HCT116 (cell line): Measurements from ENCODE around the gene ABHD10.

Source experiments
- ELF1 ChIP-seq: IDR thresholded peaks from 2 replicates; pipeline ENCODE4 v1.6.1; 2012; ENCODE audit warnings: low read depth, borderline replicate concordance
- EZH2 ChIP-seq: fragments of 200-600 bp; sonication (generic); IDR thresholded peaks from 2 replicates; pipeline ENCODE4 v1.6.1; 2017; ENCODE audit warnings: antibody characterized with exemption, mixed run types
- FOSL1 ChIP-seq: IDR thresholded peaks from 2 replicates; pipeline ENCODE4 v1.6.1; 2012; ENCODE audit warnings: low read depth
- MAX ChIP-seq: IDR thresholded peaks from 2 replicates; pipeline ENCODE4 v1.6.1; 2012
- POLR2A ChIP-seq: IDR thresholded peaks from 2 replicates; pipeline ENCODE4 v1.7.0; 2011; ENCODE audit warnings: borderline replicate concordance; ENCODE audit not compliant: insufficient read depth, insufficient read length; ENCODE audit errors: extremely low read depth
- POLR2AphosphoS5 ChIP-seq: IDR thresholded peaks from 2 replicates; pipeline ENCODE4 v1.6.1; 2011; ENCODE audit warnings: mild to moderate bottlenecking, low read depth, low read length, moderate library complexity
- SIN3A ChIP-seq: IDR thresholded peaks from 2 replicates; pipeline ENCODE4 v1.6.1; 2012; ENCODE audit warnings: low read depth
- SRF ChIP-seq: IDR thresholded peaks from 2 replicates; pipeline ENCODE4 v1.6.1; 2012; ENCODE audit warnings: low read depth
- TCF7L2 ChIP-seq: IDR thresholded peaks from 2 replicates; pipeline ENCODE4 v1.7.0; 2011; ENCODE audit warnings: borderline replicate concordance, inconsistent platforms; ENCODE audit not compliant: insufficient read depth, insufficient read length; ENCODE audit errors: extremely low read depth
- YY1 ChIP-seq: IDR thresholded peaks from 2 replicates; pipeline ENCODE4 v1.6.1; 2011; ENCODE audit warnings: low read length, low read depth, moderate library complexity, mild to moderate bottlenecking; ENCODE audit not compliant: insufficient replicate concordance; ENCODE audit errors: extremely low read depth
- ZFX ChIP-seq: fragments of 450-650 bp; IDR thresholded peaks from 2 replicates; pipeline ENCODE4 v1.6.1; 2017
- TF ChIP-seq, protein P1 (sequence below), 3 experiments: fragments of 200-600 bp in 1 of 3; sonication (generic) in 1 of 3; IDR thresholded peaks in 2 of 3; conservative IDR thresholded peaks in 1 of 3; 2 replicates each; pipeline ENCODE4 v1.5.1; 2012 to 2017; ENCODE audit warnings: low read depth in 2 of 3, low read length in 2 of 3, antibody characterized with exemption in 1 of 3, borderline replicate concordance in 1 of 3, control low read depth in 1 of 3, mild to moderate bottlenecking in 1 of 3, mixed read lengths in 1 of 3, mixed run types in 1 of 3, moderate library complexity in 1 of 3; ENCODE audit not compliant: insufficient read depth in 1 of 3
- TF ChIP-seq, protein P2 (sequence below): IDR thresholded peaks from 2 replicates; pipeline ENCODE4 v1.6.1; 2012
- TF ChIP-seq, protein P3 (sequence below): IDR thresholded peaks from 2 replicates; pipeline ENCODE4 v1.6.1; 2012; ENCODE audit warnings: low read depth

- TF ChIP-seq SIN3A, result no peak
- TF ChIP-seq, protein P1, sequence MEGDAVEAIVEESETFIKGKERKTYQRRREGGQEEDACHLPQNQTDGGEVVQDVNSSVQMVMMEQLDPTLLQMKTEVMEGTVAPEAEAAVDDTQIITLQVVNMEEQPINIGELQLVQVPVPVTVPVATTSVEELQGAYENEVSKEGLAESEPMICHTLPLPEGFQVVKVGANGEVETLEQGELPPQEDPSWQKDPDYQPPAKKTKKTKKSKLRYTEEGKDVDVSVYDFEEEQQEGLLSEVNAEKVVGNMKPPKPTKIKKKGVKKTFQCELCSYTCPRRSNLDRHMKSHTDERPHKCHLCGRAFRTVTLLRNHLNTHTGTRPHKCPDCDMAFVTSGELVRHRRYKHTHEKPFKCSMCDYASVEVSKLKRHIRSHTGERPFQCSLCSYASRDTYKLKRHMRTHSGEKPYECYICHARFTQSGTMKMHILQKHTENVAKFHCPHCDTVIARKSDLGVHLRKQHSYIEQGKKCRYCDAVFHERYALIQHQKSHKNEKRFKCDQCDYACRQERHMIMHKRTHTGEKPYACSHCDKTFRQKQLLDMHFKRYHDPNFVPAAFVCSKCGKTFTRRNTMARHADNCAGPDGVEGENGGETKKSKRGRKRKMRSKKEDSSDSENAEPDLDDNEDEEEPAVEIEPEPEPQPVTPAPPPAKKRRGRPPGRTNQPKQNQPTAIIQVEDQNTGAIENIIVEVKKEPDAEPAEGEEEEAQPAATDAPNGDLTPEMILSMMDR (IDR thresholded peaks at IDR 0.05 in 2 of 3, conservative IDR thresholded peaks at IDR 0.05 in 1 of 3; ENCODE audit: borderline replicate concordance in 1 of 3, insufficient read depth in 1 of 3, low read depth in 2 of 3, low read length in 2 of 3), result no peak
- no peak for TF ChIP-seq ELF1
- no peak for TF ChIP-seq EZH2
- TF ChIP-seq, protein P2, sequence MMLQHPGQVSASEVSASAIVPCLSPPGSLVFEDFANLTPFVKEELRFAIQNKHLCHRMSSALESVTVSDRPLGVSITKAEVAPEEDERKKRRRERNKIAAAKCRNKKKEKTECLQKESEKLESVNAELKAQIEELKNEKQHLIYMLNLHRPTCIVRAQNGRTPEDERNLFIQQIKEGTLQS, result no peak
- no peak for TF ChIP-seq POLR2A
- TF ChIP-seq TCF7L2, result no peak
- no peak for TF ChIP-seq POLR2AphosphoS5
- TF ChIP-seq, protein P3, sequence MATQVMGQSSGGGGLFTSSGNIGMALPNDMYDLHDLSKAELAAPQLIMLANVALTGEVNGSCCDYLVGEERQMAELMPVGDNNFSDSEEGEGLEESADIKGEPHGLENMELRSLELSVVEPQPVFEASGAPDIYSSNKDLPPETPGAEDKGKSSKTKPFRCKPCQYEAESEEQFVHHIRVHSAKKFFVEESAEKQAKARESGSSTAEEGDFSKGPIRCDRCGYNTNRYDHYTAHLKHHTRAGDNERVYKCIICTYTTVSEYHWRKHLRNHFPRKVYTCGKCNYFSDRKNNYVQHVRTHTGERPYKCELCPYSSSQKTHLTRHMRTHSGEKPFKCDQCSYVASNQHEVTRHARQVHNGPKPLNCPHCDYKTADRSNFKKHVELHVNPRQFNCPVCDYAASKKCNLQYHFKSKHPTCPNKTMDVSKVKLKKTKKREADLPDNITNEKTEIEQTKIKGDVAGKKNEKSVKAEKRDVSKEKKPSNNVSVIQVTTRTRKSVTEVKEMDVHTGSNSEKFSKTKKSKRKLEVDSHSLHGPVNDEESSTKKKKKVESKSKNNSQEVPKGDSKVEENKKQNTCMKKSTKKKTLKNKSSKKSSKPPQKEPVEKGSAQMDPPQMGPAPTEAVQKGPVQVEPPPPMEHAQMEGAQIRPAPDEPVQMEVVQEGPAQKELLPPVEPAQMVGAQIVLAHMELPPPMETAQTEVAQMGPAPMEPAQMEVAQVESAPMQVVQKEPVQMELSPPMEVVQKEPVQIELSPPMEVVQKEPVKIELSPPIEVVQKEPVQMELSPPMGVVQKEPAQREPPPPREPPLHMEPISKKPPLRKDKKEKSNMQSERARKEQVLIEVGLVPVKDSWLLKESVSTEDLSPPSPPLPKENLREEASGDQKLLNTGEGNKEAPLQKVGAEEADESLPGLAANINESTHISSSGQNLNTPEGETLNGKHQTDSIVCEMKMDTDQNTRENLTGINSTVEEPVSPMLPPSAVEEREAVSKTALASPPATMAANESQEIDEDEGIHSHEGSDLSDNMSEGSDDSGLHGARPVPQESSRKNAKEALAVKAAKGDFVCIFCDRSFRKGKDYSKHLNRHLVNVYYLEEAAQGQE, result no peak
- TF ChIP-seq YY1, result no peak
- TF ChIP-seq ZFX, result no peak
- no peak for TF ChIP-seq FOSL1
- no peak for TF ChIP-seq MAX
- no peak for TF ChIP-seq SRF
These were observed 41.0 kb upstream of the ABHD10 start for GRCh38 chr3:111937871-111938270.
